GM12872 (cell line): ENCODE results near the gene ERCC1.

Experiments
- TF ChIP-seq, protein P1 (sequence below): IDR thresholded peaks from 3 replicates; pipeline ENCODE4 v1.5.1; 2011; ENCODE audit warnings: low read depth, mild to moderate bottlenecking, low read length, moderate library complexity; ENCODE audit not compliant: insufficient read depth

Gene ERCC1

DNA sequence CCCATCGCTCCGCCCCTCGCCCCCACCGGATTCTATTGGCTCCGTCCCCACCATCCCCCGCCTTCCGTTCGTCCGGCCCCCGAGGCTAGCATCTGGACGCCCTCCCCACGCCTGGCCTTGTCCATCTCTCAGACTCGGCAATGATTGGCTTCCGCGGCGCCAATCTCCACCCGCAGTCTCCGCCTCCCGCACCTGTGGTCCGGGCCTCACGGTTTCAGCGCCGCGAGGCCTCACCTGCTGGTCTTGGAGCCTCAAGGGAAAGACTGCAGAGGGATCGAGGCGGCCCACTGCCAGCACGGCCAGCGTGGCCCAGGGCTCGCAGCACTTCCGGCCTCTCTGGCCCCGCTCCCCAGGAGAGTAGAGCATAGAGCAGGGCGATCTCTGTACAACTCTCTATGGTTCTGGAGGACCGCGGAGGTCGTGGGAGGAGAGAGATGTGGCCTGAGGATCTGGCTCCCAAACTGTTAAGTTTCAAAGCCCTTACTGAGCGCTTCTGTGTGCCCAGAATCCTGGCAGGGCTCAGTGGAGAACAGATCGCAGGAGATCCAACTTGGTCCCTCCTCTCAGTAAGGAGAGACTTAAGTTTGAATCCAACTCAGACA is at the start of gene ERCC1:
Gene ERCC1 (minus strand): TSS at position 329 of the 602 bp plus-strand sequence. CDS start 543 bp downstream, outside the sequence.
- TF ChIP-seq, protein P1, sequence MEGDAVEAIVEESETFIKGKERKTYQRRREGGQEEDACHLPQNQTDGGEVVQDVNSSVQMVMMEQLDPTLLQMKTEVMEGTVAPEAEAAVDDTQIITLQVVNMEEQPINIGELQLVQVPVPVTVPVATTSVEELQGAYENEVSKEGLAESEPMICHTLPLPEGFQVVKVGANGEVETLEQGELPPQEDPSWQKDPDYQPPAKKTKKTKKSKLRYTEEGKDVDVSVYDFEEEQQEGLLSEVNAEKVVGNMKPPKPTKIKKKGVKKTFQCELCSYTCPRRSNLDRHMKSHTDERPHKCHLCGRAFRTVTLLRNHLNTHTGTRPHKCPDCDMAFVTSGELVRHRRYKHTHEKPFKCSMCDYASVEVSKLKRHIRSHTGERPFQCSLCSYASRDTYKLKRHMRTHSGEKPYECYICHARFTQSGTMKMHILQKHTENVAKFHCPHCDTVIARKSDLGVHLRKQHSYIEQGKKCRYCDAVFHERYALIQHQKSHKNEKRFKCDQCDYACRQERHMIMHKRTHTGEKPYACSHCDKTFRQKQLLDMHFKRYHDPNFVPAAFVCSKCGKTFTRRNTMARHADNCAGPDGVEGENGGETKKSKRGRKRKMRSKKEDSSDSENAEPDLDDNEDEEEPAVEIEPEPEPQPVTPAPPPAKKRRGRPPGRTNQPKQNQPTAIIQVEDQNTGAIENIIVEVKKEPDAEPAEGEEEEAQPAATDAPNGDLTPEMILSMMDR, result no peak

DNA sequence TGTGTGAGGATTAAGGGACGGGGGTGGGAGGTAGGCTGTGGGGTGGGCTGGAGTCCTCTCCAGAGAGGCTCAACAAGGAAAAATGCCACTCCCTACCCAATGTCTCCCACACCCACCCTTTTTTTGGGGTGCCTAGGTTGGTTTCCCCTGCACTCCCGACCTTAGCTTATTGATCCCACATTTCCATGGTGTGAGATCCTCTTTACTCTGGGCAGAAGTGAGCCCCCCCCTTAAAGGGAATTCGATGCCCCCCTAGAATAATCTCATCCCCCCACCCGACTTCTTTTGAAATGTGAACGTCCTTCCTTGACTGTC is 49.6 kb upstream of the ERCC1 start:
- TF ChIP-seq, protein P1, result no peak

DNA sequence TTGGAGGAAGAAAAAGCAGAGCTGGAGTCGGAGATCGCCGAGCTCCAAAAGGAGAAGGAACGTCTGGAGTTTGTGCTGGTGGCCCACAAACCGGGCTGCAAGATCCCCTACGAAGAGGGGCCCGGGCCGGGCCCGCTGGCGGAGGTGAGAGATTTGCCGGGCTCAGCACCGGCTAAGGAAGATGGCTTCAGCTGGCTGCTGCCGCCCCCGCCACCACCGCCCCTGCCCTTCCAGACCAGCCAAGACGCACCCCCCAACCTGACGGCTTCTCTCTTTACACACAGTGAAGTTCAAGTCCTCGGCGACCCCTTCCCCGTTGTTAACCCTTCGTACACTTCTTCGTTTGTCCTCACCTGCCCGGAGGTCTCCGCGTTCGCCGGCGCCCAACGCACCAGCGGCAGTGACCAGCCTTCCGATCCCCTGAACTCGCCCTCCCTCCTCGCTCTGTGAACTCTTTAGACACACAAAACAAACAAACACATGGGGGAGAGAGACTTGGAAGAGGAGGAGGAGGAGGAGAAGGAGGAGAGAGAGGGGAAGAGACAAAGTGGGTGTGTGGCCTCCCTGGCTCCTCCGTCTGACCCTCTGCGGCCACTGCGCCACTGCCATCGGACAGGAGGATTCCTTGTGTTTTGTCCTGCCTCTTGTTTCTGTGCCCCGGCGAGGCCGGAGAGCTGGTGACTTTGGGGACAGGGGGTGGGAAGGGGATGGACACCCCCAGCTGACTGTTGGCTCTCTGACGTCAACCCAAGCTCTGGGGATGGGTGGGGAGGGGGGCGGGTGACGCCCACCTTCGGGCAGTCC is 49.0 kb upstream of the ERCC1 start:
- TF ChIP-seq, protein P1, result no peak

- TF ChIP-seq, protein P1, result no peak
These were observed 48.3 kb upstream of the ERCC1 start for GRCh38 chr19:45471931-45472562.

DNA sequence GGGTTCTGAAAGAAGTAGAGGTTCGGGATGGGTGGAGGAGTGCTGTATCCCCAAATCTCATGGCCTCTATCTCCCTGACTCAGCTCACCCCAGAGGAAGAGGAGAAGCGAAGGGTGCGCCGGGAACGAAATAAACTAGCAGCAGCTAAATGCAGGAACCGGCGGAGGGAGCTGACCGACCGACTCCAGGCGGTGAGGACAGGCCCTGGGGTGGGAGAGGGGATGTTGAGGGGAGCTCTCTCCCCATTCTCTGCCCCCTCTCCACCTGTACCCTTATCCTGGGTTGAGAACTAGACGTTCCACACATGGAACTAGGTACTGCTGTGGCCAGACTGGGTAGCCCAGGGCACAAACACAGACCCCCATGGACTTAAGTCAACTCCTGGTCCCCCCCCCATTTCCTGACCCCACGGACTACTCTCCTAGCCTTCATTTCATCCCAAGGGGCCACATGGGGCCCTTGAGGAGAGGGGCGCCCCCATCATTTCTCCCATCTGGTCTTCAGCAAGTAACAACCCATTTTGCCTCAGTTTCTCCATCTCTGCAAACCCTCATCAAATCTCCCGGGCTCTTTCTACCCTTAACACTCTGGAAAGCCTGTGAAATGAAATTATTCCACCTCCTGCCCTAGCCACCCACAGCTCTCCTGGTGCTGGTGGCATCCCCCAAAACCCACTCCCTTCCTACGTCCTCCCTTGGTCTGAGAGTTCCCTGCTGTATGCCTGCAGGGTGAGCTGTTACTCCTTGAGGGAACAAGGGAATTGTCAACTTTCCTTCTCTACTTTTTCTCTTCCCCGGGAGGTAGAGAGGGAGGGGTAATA is 47.6 kb upstream of the ERCC1 start:
- TF ChIP-seq, protein P1, result no peak

- TF ChIP-seq, protein P1, result no peak
These were observed 47.0 kb upstream of the ERCC1 start for GRCh38 chr19:45470762-45471081.

GRCh38 chr19:45469945-45470761 is 46.4 kb upstream of the ERCC1 start:
- TF ChIP-seq, protein P1, result no peak
